Common myeloid progenitor, CD34-positive (primary cell): ENCODE results near the gene KAT2B.
A peak's percentile ranks its signal among the peaks of the same experiment; 100 is the strongest.

Experiments used
- CTCF ChIA-PET: fragments of 350-600 bp; sonication (Branson Sonifier 250); formaldehyde crosslinking; loops from one replicate; lab custom pipeline; 2021; ENCODE audit warnings: antibody characterized with exemption; lab: Charles Lee
- POLR2A ChIA-PET: fragments of 350-600 bp; sonication (Branson Sonifier 250); formaldehyde crosslinking; loops from one replicate; lab custom pipeline; 2021; ENCODE audit warnings: antibody characterized with exemption; lab: Charles Lee
- DNase-seq, 3 donors: peaks; one replicate each; pipeline versions ENCODE4 v3.0.0 to v3.0.0-alpha.2; 2013
- H3K27ac ChIP-seq, 2 experiments: 1 replicate in 1 of 2; 2 replicates in 1 of 2; pipeline ENCODE4 v1.7.0; 2013; ENCODE audit warnings: inconsistent platforms in 2 of 2, low read length in 2 of 2, mild to moderate bottlenecking in 2 of 2, low read depth in 1 of 2, moderate library complexity in 1 of 2; ENCODE audit not compliant: severe bottlenecking in 2 of 2, insufficient read depth in 1 of 2, poor library complexity in 1 of 2
- H3K27me3 ChIP-seq, 5 experiments: replicated peaks in 2 of 5; 1 replicate in 3 of 5; 2 replicates in 2 of 5; pipeline versions ENCODE4 v1.6.1 to v1.7.0; 2013; ENCODE audit warnings: low read length in 4 of 5, mild to moderate bottlenecking in 2 of 5, moderate library complexity in 2 of 5, inconsistent platforms in 1 of 5; ENCODE audit not compliant: insufficient read depth in 5 of 5, control insufficient read depth in 4 of 5
- H3K36me3 ChIP-seq, 4 experiments: 1 replicate in 2 of 4; 2 replicates in 2 of 4; pipeline versions ENCODE4 v1.6.1 to v1.7.0; 2013; ENCODE audit warnings: low read length in 3 of 4, control low read depth in 1 of 4, mild to moderate bottlenecking in 1 of 4; ENCODE audit not compliant: control insufficient read depth in 4 of 4, insufficient read depth in 4 of 4
- H3K4me1 ChIP-seq, 4 experiments: 1 replicate in 3 of 4; 2 replicates in 1 of 4; pipeline versions ENCODE4 v1.6.1 to v1.7.1; 2013; ENCODE audit warnings: low read length in 3 of 4, mild to moderate bottlenecking in 3 of 4, control low read depth in 1 of 4, inconsistent platforms in 1 of 4, moderate library complexity in 1 of 4; ENCODE audit not compliant: control insufficient read depth in 4 of 4, insufficient read depth in 4 of 4; ENCODE audit errors: control extremely low read depth in 1 of 4
- H3K4me3 ChIP-seq, 7 experiments: 1 replicate in 4 of 7; 2 replicates in 3 of 7; pipeline versions ENCODE4 v1.5.1 to v1.7.0; 2013; ENCODE audit warnings: mild to moderate bottlenecking in 7 of 7, low read length in 6 of 7, moderate library complexity in 6 of 7, inconsistent platforms in 2 of 7, low read depth in 2 of 7, control low read depth in 1 of 7; ENCODE audit not compliant: insufficient read depth in 4 of 7, control insufficient read depth in 1 of 7; ENCODE audit errors: extremely low read depth in 1 of 7
- H3K9me3 ChIP-seq, 5 experiments: 1 replicate in 4 of 5; 2 replicates in 1 of 5; pipeline versions ENCODE4 v1.6.1 to v1.7.1; 2013; ENCODE audit warnings: low read length in 4 of 5, mild to moderate bottlenecking in 2 of 5, inconsistent platforms in 1 of 5, low read depth in 1 of 5, moderate library complexity in 1 of 5; ENCODE audit not compliant: control insufficient read depth in 4 of 5, insufficient read depth in 2 of 5; ENCODE audit errors: control extremely low read depth in 1 of 5
- WGBS: methylation state at CpG from one replicate; pipeline ENCODE4 v1.1.5; 2013; ENCODE audit not compliant: insufficient coverage; 5-methylcytosine and 5-hydroxymethylcytosine counted together

The KAT2B gene

GRCh38 chr3:20145874-20146273, 105.6 kb downstream of the KAT2B start:
- ChIA-PET CTCF (no interaction called here), POLR2A (no interaction called here)
- DNase-seq, result no peak
- no peak overlapping the region for H3K4me3 ChIP-seq
- WGBS, result 100% methylated on average over 1 of the region's 2 CpGs
- H3K27ac ChIP-seq, result no peak overlapping the region
- peaks cover 4 to 20% (median 8%) of the 10 kb centered on the region in 4 experiments for H3K36me3 ChIP-seq
- no peaks in the 10 kb centered on the region for H3K27me3 ChIP-seq
- no peaks in the 10 kb centered on the region for H3K9me3 ChIP-seq
- no peaks in the 10 kb centered on the region for H3K4me1 ChIP-seq

GRCh38 chr3:20146301-20146700, 106.1 kb downstream of the KAT2B start:
- ChIA-PET POLR2A (no interaction called here), CTCF (no interaction called here)
- peaks cover 4 to 20% (median 8%) of the 10 kb centered on the region in 4 experiments for H3K36me3 ChIP-seq

GRCh38 chr3:20147361-20147760, 107.1 kb downstream of the KAT2B start:
- Histone ChIP-seq H3K36me3 (peaks cover 5 to 21% (median 8%) of the 10 kb centered on the region in 4 experiments), H3K4me1 (no peaks in the 10 kb centered on the region), H3K9me3 (no peaks in the 10 kb centered on the region), H3K27me3 (no peaks in the 10 kb centered on the region), H3K27ac (no peak overlapping the region), H3K4me3 (no peak overlapping the region)
- no peak for DNase-seq
- ChIA-PET POLR2A (interaction anchor here (0.6 kb wide), 1 partner anchor 199 kb away, joined by 3 read pairs; no protein-coding TSS in a partner anchor), CTCF (no interaction called here)

More at GRCh38 chr3:20146301-20146700, 106.1 kb downstream of the KAT2B start:
- Histone ChIP-seq H3K4me3 (no peak overlapping the region), H3K9me3 (no peaks in the 10 kb centered on the region), H3K27ac (no peak overlapping the region), H3K27me3 (no peaks in the 10 kb centered on the region), H3K4me1 (no peaks in the 10 kb centered on the region)
- no peak for DNase-seq
- 100% methylated on average over 6 of the region's 8 CpGs for WGBS

GRCh38 chr3:20148466-20148865, 108.2 kb downstream of the KAT2B start:
- Histone ChIP-seq H3K27me3 (no peaks in the 10 kb centered on the region), H3K27ac (no peak overlapping the region), H3K36me3 (peaks cover 6 to 22% (median 9%) of the 10 kb centered on the region in 4 experiments), H3K4me1 (no peaks in the 10 kb centered on the region), H3K9me3 (no peaks in the 10 kb centered on the region), H3K4me3 (no peak overlapping the region)
- no peak for DNase-seq
- POLR2A ChIA-PET, result no interaction called here
- 90% methylated on average over 2 of the region's 10 CpGs for WGBS
- CTCF ChIA-PET, result interaction anchor here (0.7 to 1.2 kb wide), 2 partner anchors 12 to 38 kb away, joined by 3 read pairs; partner anchors contain the start of gene SGO1

- H3K9me3 ChIP-seq, result no peaks in the 10 kb centered on the region
- no peaks in the 10 kb centered on the region for H3K4me1 ChIP-seq
- no peak overlapping the region for H3K4me3 ChIP-seq
- H3K36me3 ChIP-seq, result peaks cover 7 to 22% (median 11%) of the 10 kb centered on the region in 4 experiments
- no peaks in the 10 kb centered on the region for H3K27me3 ChIP-seq
- WGBS, result no CpG with 5 or more reads among the region's 1 CpG
- no peak overlapping the region for H3K27ac ChIP-seq
- ChIA-PET CTCF (no interaction called here), POLR2A (no interaction called here)
- DNase-seq, result no peak
These were observed 113.8 kb downstream of the KAT2B start for GRCh38 chr3:20154078-20154477.

- POLR2A ChIA-PET, result no interaction called here
- no peak overlapping the region for H3K4me3 ChIP-seq
- H3K27me3 ChIP-seq, result no peaks in the 10 kb centered on the region
- no peak for DNase-seq
- H3K36me3 ChIP-seq, result peaks cover 6 to 29% (median 10%) of the 10 kb centered on the region in 4 experiments
- 100% methylated on average over 3 of the region's 4 CpGs for WGBS
- CTCF ChIA-PET, result interaction anchor here (0.6 to 1.7 kb wide), 3 partner anchors 113 to 267 kb away, joined by 3 to 6 read pairs (median 5); no protein-coding TSS in a partner anchor
- no peaks in the 10 kb centered on the region for H3K9me3 ChIP-seq
- H3K27ac ChIP-seq, result no peak overlapping the region
- H3K4me1 ChIP-seq, result no peaks in the 10 kb centered on the region
These were observed 114.7 kb downstream of the KAT2B start for GRCh38 chr3:20154928-20155327.

GRCh38 chr3:20160230-20160629, 120.0 kb downstream of the KAT2B start:
- Histone ChIP-seq H3K36me3 (peaks cover 2 to 30% (median 5%) of the 10 kb centered on the region in 4 experiments), H3K27ac (no peak overlapping the region), H3K27me3 (no peaks in the 10 kb centered on the region), H3K4me3 (no peak overlapping the region), H3K4me1 (peaks cover 0 to 10% (median 1%) of the 10 kb centered on the region in 4 experiments), H3K9me3 (no peaks in the 10 kb centered on the region)
- POLR2A ChIA-PET, result interaction anchor here (0.6 kb wide), 1 partner anchor 19 kb away, joined by 3 read pairs; no protein-coding TSS in a partner anchor
- CTCF ChIA-PET, result interaction anchor here (0.9 to 1.3 kb wide), 4 partner anchors 12 to 275 kb away, joined by 3 read pairs; no protein-coding TSS in a partner anchor
- peak in 2 of 3 donors; percentile 24 to 36 for DNase-seq
